MCF 10A (cell line): ENCODE measurements around the gene DDX28. TPM values are rescaled to one million over a fixed set of nuclear protein-coding genes. Genes with fewer than 3 reads are reported as not detected.

ENCODE experiments used
- BruUV-seq: library from RNA; stranded (reverse); fragments of 400-500 nt; replicated peaks from 2 replicates; lab custom pipeline; 2021; lab: Mats Ljungman, UMichigan
- CTCF ChIA-PET: fragments of 300-600 bp; sonication (Branson Sonifier 250); formaldehyde crosslinking; extraction: SDS; loops from one replicate; lab custom pipeline; 2021; ENCODE audit warnings: antibody characterized with exemption, inconsistent platforms; lab: Yijun Ruan, JAX
- POLR2A ChIA-PET: fragments of 300-600, 350-650 bp; sonication (Branson Sonifier 250); formaldehyde crosslinking; extraction: SDS; loops from one replicate; lab custom pipeline; 2020; ENCODE audit warnings: antibody characterized with exemption, inconsistent platforms; lab: Yijun Ruan, JAX
- DNase-seq: peaks from one replicate; pipeline ENCODE4 v3.0.0-alpha.2; 2018; ENCODE audit not compliant: unreplicated experiment
- H3K27ac Mint-ChIP-seq: one replicate; pipeline ENCODE4 v1.8.0; 2022; ENCODE audit warnings: mild to moderate bottlenecking, low read depth, mixed read lengths; ENCODE audit not compliant: unreplicated experiment
- H3K27me3 Mint-ChIP-seq: one replicate; pipeline ENCODE4 v1.8.0; 2022; ENCODE audit warnings: mixed read lengths; ENCODE audit not compliant: insufficient read depth, unreplicated experiment
- H3K36me3 Mint-ChIP-seq: one replicate; pipeline ENCODE4 v1.8.0; 2022; ENCODE audit warnings: mild to moderate bottlenecking, moderate library complexity, mixed read lengths; ENCODE audit not compliant: insufficient read depth, unreplicated experiment
- H3K4me1 Mint-ChIP-seq: one replicate; pipeline ENCODE4 v1.8.0; 2022; ENCODE audit warnings: mixed read lengths; ENCODE audit not compliant: insufficient read depth, unreplicated experiment
- H3K4me3 Mint-ChIP-seq: one replicate; pipeline ENCODE4 v1.8.0; 2022; ENCODE audit warnings: mild to moderate bottlenecking, moderate library complexity, mixed read lengths; ENCODE audit not compliant: unreplicated experiment
- H3K9me3 Mint-ChIP-seq: one replicate; pipeline ENCODE4 v1.8.0; 2022; ENCODE audit warnings: mixed read lengths; ENCODE audit not compliant: unreplicated experiment
- CTCF ChIP-seq: fragments of 200-600 bp; IDR thresholded peaks from one replicate; pipeline ENCODE4 v1.8.0; 2022; ENCODE audit warnings: antibody characterized with exemption, mild to moderate bottlenecking; ENCODE audit not compliant: unreplicated experiment
- intact Hi-C: fragments of 100-400 bp; cut with micrococcal nuclease; formaldehyde crosslinking; loops from 2 replicates; pipeline ENCODE4 v1.14.1; 2022
- total RNA-seq: library from RNA; stranded (reverse); gene quantifications from 2 replicates; pipeline ENCODE4 v1.2.3, GENCODE V29; 2022

The DDX28 gene
- total RNA-seq, 1 experiment from 2014 or later = 11.7 TPM

- Mint-ChIP-seq H3K27ac (peak overlapping the region; percentile 82), H3K9me3 (no peaks in the 10 kb centered on the region), H3K4me1 (no peaks in the 10 kb centered on the region), H3K27me3 (no peaks in the 10 kb centered on the region), H3K4me3 (peak overlapping the region; percentile 53), H3K36me3 (no peaks in the 10 kb centered on the region)
- TF ChIP-seq CTCF = peak; percentile 98
- DNase-seq = peak; percentile 62
- POLR2A ChIA-PET = interaction anchor here (1.2 kb wide), 1 partner anchor 11 kb away, joined by 3 read pairs; no protein-coding TSS in a partner anchor
- intact Hi-C loops = loop anchor here (1.0 kb wide), 2 partner anchors 47 to 236 kb away; no protein-coding TSS in a partner anchor
- CTCF ChIA-PET = interaction anchor here (0.6 to 1.4 kb wide), 20 partner anchors 9 to 1090 kb away, joined by 3 to 11 read pairs (median 4); partner anchors contain the start of genes DDX28 and DUS2
- no TSS peak for BruUV-seq
These were observed 29.6 kb downstream of the DDX28 start for GRCh38 chr16:67993207-67994039.

DNA sequence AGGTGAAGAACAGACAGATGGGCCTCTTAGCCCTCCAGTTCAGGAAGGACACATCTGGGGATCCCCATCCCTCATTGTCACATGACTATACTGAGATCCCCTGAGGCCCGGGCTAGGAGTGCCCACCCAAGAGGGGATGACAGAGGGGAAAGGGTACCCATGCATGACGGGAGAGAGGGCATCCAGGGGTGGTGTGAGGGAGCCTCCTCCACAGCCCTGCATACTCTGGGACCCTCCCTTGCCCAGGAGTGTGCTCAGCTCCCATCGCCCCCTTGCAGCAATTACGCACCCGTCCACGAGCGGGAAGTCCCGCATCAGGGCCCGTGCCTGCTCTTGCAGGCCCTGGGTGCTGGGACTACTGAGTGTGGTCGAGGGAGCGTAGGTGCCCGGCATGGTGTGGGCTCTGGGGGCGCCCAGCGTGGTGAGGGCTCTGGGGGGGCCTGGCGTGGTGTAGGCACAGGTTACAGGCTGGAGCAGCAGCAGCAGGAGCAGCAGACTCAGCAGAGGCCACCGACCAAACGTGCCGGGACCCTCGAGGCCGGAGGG lies 30.3 kb downstream of the DDX28 start:
- CTCF ChIA-PET = interaction anchor here (0.6 to 2.4 kb wide), 11 partner anchors 8 to 74 kb away, joined by 3 to 26 read pairs (median 5); partner anchors contain the start of gene DPEP2NB

DNA sequence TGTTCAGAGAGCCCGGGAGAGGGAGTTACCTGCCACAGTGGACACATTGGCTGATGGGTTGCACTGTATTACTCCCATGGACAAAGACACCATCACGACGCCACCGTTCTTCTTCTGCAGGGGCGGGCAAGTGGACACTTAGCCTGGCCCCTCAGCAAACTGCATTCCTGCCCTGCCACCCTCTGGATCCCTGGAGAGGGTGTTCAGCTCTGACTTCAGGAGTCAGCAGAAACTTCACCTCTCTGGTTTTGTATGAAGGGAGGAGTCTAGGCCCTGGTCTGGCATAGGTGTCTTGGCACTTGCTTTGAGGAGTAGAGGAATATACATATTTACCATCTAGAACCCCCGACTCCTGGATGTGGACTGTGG lies 33.0 kb downstream of the DDX28 start:
- no TSS peak for BruUV-seq
- no peak overlapping the region for H3K4me3 Mint-ChIP-seq
- H3K27me3 Mint-ChIP-seq = no peaks in the 10 kb centered on the region
- no peaks in the 10 kb centered on the region for H3K9me3 Mint-ChIP-seq
- TF ChIP-seq CTCF = no peak
- intact Hi-C loops = no loop called here
- DNase-seq = no peak
- no peaks in the 10 kb centered on the region for H3K4me1 Mint-ChIP-seq
- H3K27ac Mint-ChIP-seq = no peak overlapping the region
- ChIA-PET CTCF (interaction anchor here (0.5 to 1.0 kb wide), 2 partner anchors 68 to 73 kb away, joined by 3 to 4 read pairs; no protein-coding TSS in a partner anchor), POLR2A (interaction anchor here (1.0 kb wide), 1 partner anchor 23 kb away, joined by 4 read pairs; no protein-coding TSS in a partner anchor)
- H3K36me3 Mint-ChIP-seq = no peaks in the 10 kb centered on the region

More for the DNA sequence above, 30.3 kb downstream of the DDX28 start:
- H3K4me1 Mint-ChIP-seq = no peaks in the 10 kb centered on the region
- H3K9me3 Mint-ChIP-seq = no peaks in the 10 kb centered on the region
- H3K36me3 Mint-ChIP-seq = no peaks in the 10 kb centered on the region
- BruUV-seq = no TSS peak
- intact Hi-C loops = loop anchor here (1.0 kb wide), 2 partner anchors 48 to 237 kb away; no protein-coding TSS in a partner anchor
- TF ChIP-seq CTCF = no peak
- DNase-seq = no peak
- H3K27ac Mint-ChIP-seq = no peak overlapping the region
- POLR2A ChIA-PET = interaction anchor here (1.2 kb wide), 1 partner anchor 12 kb away, joined by 3 read pairs; no protein-coding TSS in a partner anchor
- H3K4me3 Mint-ChIP-seq = no peak overlapping the region
- H3K27me3 Mint-ChIP-seq = no peaks in the 10 kb centered on the region
